ENCODE results near the gene TEX13B.
"Not testable (repeated sequence)": the region's sequence is repeated elsewhere in the genome, so short reads cannot be mapped to it uniquely, and the experiment has no call there.

TEX13B gene

GRCh38 chrX:107982356-107982755, at the start of gene TEX13B:
Gene TEX13B (minus strand): TSS chrX:107982370. CDS start chrX:107982127, 243 bp downstream.
- DNase-seq = no peak

- no peak for DNase-seq
Measured at GRCh38 chrX:108029928-108030711, 48.0 kb upstream of the TEX13B start.

GRCh38 chrX:108028854-108029253, 46.7 kb upstream of the TEX13B start:
- no peak for DNase-seq

- no peak for DNase-seq
Measured at GRCh38 chrX:108025954-108026600, 43.9 kb upstream of the TEX13B start.

- no peak for DNase-seq
Measured at GRCh38 chrX:108025376-108025775, 43.2 kb upstream of the TEX13B start.

GRCh38 chrX:108022491-108023089, 40.4 kb upstream of the TEX13B start:
- DNase-seq = peak; percentile 38

- no peak for DNase-seq
Measured at GRCh38 chrX:108020631-108021030, 38.5 kb upstream of the TEX13B start.

- DNase-seq = no peak
Measured at GRCh38 chrX:108019382-108019875, 37.3 kb upstream of the TEX13B start.

- peak; percentile 16 for DNase-seq
Measured at GRCh38 chrX:108018656-108019381, 36.6 kb upstream of the TEX13B start.

GRCh38 chrX:108001218-108001814, 19.1 kb upstream of the TEX13B start:
- DNase-seq = peak; percentile 1

GRCh38 chrX:108000751-108001150, 18.6 kb upstream of the TEX13B start:
- no peak for DNase-seq

- DNase-seq = no peak
Measured at GRCh38 chrX:107996124-107996523, 14.0 kb upstream of the TEX13B start.

- no peak for DNase-seq
Measured at GRCh38 chrX:107985033-107985432, 2.9 kb upstream of the TEX13B start.

- DNase-seq = peak; percentile 14
Measured at GRCh38 chrX:107979534-107979933, 2.6 kb downstream of the TEX13B start.

GRCh38 chrX:107978707-107979307, 3.4 kb downstream of the TEX13B start:
- no peak for DNase-seq

- DNase-seq = no peak
Measured at GRCh38 chrX:107978071-107978470, 4.1 kb downstream of the TEX13B start.

- DNase-seq = no peak
Measured at GRCh38 chrX:107971636-107972035, 10.5 kb downstream of the TEX13B start.

GRCh38 chrX:107970073-107970472, 12.1 kb downstream of the TEX13B start:
- no peak for DNase-seq

GRCh38 chrX:107968623-107969022, 13.5 kb downstream of the TEX13B start:
- no peak for DNase-seq

- DNase-seq = not testable (repeated sequence)
Measured at GRCh38 chrX:107955337-107955736, 26.8 kb downstream of the TEX13B start.

- no peak for DNase-seq
Measured at GRCh38 chrX:107940095-107940494, 42.1 kb downstream of the TEX13B start.

- no peak for DNase-seq
Measured at GRCh38 chrX:107936434-107936730, 45.8 kb downstream of the TEX13B start.
